Breast epithelium (tissue), 3 donors: ENCODE data around the gene ACVR1B.

Source experiments
- POLR2A ChIP-seq: fragments of 450-650 bp; IDR thresholded peaks from one replicate; pipeline ENCODE4 v1.6.1; 2016; ENCODE audit warnings: antibody characterized with exemption, mild to moderate bottlenecking, moderate library complexity
- POLR2AphosphoS5 ChIP-seq, 3 donors: sonication (generic); formaldehyde crosslinking; IDR thresholded peaks; one replicate each; pipeline ENCODE4 v1.6.1; 2017; ENCODE audit warnings: antibody characterized with exemption in 3 of 3
- TF ChIP-seq, protein P1 (sequence below), 3 donors: fragments of 450-650 bp; IDR thresholded peaks; one replicate each; pipeline ENCODE4 v1.5.1; 2016 to 2017; ENCODE audit warnings: antibody characterized with exemption in 3 of 3, mild to moderate bottlenecking in 3 of 3, moderate library complexity in 3 of 3

DNA sequence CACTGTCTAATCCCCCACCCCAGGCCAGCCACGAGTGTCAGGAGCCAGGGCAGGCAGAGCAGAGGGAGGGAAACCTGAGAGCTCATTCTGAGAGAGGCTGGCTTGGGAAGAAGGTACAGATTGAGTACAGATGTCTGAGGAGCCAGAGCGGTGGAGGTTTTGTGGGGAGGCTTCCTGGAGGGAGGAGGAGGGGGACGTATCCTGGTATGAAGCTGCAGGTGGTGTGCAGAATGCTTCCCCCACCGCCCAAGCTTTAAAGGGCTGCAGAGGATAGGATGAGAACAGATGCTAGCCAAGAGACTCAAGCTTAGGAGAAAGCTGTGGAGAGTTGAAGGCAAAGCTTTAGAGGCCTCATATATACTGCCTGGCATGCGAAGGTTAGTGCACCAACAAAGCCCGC, 52.1 kb downstream of the ACVR1B start:
- TF ChIP-seq, protein P1, sequence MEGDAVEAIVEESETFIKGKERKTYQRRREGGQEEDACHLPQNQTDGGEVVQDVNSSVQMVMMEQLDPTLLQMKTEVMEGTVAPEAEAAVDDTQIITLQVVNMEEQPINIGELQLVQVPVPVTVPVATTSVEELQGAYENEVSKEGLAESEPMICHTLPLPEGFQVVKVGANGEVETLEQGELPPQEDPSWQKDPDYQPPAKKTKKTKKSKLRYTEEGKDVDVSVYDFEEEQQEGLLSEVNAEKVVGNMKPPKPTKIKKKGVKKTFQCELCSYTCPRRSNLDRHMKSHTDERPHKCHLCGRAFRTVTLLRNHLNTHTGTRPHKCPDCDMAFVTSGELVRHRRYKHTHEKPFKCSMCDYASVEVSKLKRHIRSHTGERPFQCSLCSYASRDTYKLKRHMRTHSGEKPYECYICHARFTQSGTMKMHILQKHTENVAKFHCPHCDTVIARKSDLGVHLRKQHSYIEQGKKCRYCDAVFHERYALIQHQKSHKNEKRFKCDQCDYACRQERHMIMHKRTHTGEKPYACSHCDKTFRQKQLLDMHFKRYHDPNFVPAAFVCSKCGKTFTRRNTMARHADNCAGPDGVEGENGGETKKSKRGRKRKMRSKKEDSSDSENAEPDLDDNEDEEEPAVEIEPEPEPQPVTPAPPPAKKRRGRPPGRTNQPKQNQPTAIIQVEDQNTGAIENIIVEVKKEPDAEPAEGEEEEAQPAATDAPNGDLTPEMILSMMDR (IDR thresholded peaks at IDR 0.05), result no peak
- no peak for TF ChIP-seq POLR2A
- TF ChIP-seq POLR2AphosphoS5 (IDR thresholded peaks at IDR 0.05), result no peak
